Epithelial cell of proximal tubule (primary cell): ENCODE results near the gene VAC14. TPM values are rescaled to one million over a fixed set of nuclear protein-coding genes. Genes with fewer than 3 reads are reported as not detected.
"Not testable (repeated sequence)": the region's sequence is repeated elsewhere in the genome, so short reads cannot be mapped to it uniquely, and the experiment has no call there.

Experiments used
- DNase-seq: peaks from one replicate; pipeline ENCODE4 v3.0.0-alpha.2; 2011; ENCODE audit warnings: low read depth
- H3K4me3 ChIP-seq: 2 replicates; pipeline ENCODE4 v1.5.1; 2011; ENCODE audit warnings: low read depth, mild to moderate bottlenecking, low read length
- total RNA-seq: library from RNA; depleted of rRNA; stranded (reverse); fragments of >200 nt; gene quantifications from 2 replicates; pipeline ENCODE4 v1.2.3, GENCODE V29; 2015
- TF ChIP-seq, protein P1 (sequence below): conservative IDR thresholded peaks from 2 replicates; pipeline ENCODE4 v1.5.1; 2012; ENCODE audit warnings: low read depth, mild to moderate bottlenecking, low read length

The VAC14 gene
- total RNA-seq, 1 donor from 2014 or later: 32.5 TPM

DNA sequence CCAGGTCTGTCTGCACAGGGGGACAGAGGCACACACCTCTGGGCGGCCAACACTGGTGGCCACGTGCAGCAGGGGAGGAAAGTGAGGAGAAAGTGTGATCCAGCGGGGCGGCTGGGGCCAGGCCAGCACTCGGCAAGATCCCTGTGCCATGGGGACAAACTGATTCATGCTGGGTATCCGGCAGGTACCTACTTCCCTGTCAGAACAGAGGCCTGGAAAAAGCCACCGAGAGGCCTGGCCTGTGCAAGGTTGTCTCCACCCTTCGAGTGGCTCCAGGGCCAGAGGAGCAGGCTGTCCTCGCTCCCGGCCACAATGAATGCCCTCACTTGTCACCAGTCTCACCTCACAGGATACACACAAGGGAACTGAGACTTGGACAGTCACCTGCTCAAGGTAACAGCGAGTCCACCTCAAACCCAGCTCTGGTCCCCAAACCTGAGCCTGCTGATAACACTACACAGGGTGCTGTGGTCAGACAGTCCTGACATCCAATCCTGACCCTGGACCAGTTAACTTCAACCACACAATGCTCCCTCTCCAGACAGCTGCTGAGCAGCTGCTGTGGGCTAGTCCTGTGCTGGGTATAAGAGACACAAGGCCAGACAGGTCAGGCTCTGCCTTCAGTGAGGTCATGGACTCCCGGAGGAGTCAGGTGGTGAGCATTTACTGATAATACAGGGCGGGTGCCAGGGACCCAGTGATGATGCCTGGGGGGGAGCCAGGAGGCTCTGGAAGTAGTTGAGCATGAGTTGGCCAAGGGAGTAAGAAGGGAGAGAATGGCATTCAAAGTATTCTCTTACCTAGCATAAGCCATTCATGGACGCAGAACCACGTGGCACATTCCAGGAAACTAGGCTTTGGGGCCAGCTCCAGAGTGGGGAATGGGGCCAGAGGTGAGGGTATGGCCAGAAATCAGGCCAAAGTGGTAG lies 53.0 kb downstream of the VAC14 start:
- no peak for DNase-seq
- TF ChIP-seq, protein P1, sequence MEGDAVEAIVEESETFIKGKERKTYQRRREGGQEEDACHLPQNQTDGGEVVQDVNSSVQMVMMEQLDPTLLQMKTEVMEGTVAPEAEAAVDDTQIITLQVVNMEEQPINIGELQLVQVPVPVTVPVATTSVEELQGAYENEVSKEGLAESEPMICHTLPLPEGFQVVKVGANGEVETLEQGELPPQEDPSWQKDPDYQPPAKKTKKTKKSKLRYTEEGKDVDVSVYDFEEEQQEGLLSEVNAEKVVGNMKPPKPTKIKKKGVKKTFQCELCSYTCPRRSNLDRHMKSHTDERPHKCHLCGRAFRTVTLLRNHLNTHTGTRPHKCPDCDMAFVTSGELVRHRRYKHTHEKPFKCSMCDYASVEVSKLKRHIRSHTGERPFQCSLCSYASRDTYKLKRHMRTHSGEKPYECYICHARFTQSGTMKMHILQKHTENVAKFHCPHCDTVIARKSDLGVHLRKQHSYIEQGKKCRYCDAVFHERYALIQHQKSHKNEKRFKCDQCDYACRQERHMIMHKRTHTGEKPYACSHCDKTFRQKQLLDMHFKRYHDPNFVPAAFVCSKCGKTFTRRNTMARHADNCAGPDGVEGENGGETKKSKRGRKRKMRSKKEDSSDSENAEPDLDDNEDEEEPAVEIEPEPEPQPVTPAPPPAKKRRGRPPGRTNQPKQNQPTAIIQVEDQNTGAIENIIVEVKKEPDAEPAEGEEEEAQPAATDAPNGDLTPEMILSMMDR: no peak
- H3K4me3 ChIP-seq: no peak overlapping the region

DNA sequence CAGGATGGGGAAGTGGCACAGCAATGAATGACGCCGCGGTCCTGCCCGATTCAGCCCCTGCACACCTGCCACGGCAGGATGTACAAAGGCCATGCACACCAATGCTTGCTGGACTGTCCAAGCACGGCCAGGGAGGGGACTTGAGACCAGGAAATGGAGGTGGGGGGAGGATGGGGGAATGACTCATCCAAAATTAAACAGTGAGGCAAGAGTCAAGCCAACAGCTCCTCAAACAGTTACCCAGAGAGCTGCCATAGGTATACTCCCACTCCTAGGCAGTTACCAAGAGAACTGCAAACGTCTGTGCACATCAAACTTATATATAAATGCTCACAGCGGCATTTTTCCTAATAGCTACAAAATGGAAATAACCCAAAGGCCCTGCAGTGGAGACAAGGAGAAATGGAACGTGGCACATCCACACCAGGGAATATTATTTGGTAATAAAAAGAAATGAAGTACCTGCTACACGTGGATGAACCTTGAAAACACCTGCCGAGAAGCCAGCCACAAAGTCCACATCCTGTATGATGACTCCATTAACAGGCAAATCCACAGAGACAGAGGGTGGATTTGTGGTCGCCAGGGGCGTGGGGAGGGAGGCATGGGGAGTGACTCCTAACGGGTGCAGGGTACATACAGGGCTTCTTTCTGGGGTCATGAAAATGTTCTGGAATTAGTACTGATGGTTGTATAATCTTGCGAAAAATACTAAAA lies 54.1 kb downstream of the VAC14 start:
- TF ChIP-seq, protein P1: no peak
- no peak overlapping the region for H3K4me3 ChIP-seq
- DNase-seq: peak; percentile 73

DNA sequence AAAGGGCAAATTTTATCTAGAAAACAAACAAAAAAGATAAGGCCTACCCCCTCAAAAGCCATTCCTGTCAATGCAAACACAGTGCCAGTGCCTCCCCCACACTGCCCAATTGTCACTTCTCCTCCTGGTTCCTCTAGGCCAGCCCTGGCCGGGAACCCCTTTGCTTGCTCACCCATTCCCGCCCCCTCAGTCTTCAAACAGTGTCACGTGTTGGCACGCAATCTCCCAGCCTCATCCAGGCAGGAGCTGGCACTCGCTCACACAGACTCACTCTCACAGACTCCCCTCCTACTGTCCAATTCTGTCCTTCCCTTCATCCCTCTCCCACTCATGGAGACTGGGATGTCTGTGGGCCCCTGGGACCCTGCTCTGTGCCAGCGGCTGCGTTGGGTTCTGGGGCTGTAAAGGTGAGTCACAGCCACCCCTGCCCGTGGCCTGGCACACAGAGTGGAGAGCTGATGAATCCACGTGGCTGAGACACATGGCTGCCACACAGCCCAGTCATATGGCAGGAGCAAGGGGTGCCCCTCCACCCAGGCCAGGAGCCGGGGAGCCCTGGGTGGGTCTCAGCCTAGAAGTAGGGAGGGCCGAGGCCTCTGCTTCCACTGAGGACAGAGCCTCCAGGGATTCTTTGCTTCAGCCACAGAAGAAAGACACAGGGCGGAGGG lies 54.8 kb downstream of the VAC14 start:
- DNase-seq: no peak
- TF ChIP-seq, protein P1: no peak
- H3K4me3 ChIP-seq: no peak overlapping the region

DNA sequence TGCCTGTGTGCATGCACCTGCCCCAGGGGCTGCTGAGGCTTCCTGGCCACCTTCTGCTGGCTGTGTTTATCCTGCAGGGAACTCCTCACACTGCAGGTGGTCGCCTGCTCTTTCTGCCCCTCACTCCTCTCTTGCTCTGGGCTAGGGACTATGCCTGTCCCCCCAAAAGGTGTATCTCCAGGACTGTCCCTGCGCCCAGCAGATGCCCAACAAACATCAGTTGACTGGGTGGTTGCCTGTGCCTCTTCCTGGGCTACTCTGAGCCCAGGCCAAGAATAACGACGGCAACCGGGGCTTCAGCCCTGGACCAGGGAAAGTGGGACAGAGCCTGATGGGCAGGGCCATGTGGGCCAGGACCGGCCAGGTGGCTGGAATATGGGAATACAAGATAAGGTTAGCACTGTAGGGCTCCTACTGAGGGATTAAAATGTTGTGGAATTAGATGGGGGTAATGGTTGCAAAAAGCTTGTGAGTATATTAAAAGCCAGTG lies 55.4 kb downstream of the VAC14 start:
- DNase-seq: no peak
- TF ChIP-seq, protein P1: no peak

DNA sequence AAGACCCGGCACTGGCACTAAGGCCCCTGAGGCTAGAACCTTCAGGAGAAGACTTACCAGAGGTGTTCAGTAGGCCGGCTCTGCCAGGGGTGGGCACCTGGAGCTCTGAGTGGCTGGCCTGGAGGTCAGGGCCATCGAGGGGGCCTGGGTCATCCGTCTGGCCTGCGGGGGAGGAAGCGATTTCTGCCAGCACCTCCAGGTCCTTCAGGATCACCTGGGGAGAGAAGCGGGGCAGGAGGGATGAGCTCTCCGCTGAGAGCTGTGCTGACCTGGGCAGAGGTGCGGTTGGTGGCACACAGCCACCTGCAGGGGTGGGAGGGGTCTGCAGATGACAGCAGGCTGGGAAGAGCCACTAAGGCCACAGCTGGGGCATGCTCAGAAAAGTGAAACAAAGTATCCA lies 56.6 kb downstream of the VAC14 start:
- TF ChIP-seq, protein P1: no peak
- DNase-seq: no peak
- no peak overlapping the region for H3K4me3 ChIP-seq

More for the DNA sequence above, 55.4 kb downstream of the VAC14 start:
- H3K4me3 ChIP-seq: no peak overlapping the region

DNA sequence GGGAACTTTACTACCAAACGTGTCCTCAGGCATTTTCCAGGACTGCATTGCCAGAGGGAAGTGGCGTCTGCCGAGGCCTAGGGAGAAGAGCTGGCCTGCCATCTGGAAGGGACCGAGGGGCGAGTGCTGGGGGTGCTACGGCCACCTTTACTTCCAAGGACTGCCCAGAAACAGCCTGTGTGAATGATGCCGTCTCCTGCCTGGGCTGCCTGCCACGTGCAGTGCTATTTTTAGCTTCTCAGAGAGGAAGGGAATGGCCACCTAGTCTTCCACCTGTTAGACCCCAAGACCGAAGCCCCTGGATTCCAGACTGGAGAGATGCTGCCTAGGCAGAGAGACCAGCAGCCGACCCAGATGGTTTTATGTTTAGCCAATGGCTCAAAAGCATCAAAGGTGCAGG lies 57.2 kb downstream of the VAC14 start:
- DNase-seq: no peak
- TF ChIP-seq, protein P1: no peak
- no peak overlapping the region for H3K4me3 ChIP-seq

DNA sequence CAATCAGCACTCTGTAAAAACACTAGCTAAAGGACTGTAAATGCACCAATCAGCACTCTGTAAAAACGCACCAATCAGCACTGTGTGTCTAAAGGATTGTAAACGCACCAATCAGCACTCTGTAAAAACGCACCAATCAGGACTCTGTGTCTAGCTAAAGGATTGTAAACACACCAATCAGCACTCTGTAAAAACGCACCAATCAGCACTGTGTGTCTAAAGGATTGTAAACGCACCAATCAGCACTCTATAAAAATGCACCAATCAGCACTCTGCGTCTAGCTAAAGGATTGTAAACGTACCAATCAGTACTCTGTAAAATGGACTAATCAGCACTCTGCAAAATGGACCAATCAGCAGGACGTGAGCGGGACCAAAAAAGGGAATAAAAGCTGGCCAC lies 58.0 kb downstream of the VAC14 start:
- not testable (repeated sequence) for DNase-seq, H3K4me3 ChIP-seq
